ENCODE measurements around the gene UTP15. TPM values are rescaled to one million over a fixed set of nuclear protein-coding genes. Genes with fewer than 3 reads are reported as not detected.

Gene UTP15
- total RNA-seq, 1 experiment from 2014 or later, result 38.8 TPM

DNA sequence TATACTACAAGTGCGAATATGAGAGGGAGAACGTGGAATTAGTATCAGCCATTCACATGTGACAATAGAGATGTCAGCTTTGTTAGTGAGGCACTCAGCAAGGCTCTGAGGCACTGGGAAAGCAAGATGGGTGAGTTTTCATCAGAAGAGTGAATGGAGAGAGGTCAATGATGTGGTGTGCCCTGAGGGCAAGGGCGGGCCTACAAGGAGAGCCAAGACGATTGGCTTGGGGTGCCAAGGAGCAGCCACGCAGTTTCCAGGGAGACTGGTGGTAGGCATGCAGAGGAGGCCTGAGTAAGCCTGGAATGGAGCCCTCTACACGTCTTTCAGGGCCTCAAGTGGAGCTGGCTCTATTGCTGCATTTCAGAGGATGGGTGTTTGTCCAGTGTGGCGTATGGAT, 42.6 kb upstream of the UTP15 start:
- intact Hi-C loops (cut with micrococcal nuclease; ENCODE audit: unreplicated experiment), result no loop called here
- ChIA-PET POLR2A (no interaction called here), CTCF (no interaction called here)
- in situ Hi-C loops (cut with HindIII; ENCODE audit: low pct_unique_long_range_greater_than_20kb, low sequenced_read_pairs), result no loop called here
- ATAC-seq (no peak), DNase-seq (ENCODE audit: low read depth, low spot score) (no peak)
- Histone ChIP-seq H3K4me1 (ENCODE audit: control insufficient read depth, insufficient read depth, low read length) (no peaks in the 10 kb centered on the region), H3K36me3 (ENCODE audit: control insufficient read depth, insufficient read depth, low read length) (no peaks in the 10 kb centered on the region), H3K27me3 (ENCODE audit: control insufficient read depth, insufficient read depth, low read length) (no peaks in the 10 kb centered on the region), H3K4me3 (ENCODE audit: low read depth in 2 of 2, low read length in 2 of 2) (no peak overlapping the region), H3K27ac (ENCODE audit: low read length) (no peak overlapping the region), H3K9me3 (ENCODE audit: control insufficient read depth, insufficient read depth, low read depth, low read length) (no peaks in the 10 kb centered on the region)
- BruUV-seq (replicated peaks), result no TSS peak
- TF ChIP-seq, protein P1, sequence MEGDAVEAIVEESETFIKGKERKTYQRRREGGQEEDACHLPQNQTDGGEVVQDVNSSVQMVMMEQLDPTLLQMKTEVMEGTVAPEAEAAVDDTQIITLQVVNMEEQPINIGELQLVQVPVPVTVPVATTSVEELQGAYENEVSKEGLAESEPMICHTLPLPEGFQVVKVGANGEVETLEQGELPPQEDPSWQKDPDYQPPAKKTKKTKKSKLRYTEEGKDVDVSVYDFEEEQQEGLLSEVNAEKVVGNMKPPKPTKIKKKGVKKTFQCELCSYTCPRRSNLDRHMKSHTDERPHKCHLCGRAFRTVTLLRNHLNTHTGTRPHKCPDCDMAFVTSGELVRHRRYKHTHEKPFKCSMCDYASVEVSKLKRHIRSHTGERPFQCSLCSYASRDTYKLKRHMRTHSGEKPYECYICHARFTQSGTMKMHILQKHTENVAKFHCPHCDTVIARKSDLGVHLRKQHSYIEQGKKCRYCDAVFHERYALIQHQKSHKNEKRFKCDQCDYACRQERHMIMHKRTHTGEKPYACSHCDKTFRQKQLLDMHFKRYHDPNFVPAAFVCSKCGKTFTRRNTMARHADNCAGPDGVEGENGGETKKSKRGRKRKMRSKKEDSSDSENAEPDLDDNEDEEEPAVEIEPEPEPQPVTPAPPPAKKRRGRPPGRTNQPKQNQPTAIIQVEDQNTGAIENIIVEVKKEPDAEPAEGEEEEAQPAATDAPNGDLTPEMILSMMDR (IDR thresholded peaks at IDR 0.05), result no peak
- TF ChIP-seq, protein P2, sequence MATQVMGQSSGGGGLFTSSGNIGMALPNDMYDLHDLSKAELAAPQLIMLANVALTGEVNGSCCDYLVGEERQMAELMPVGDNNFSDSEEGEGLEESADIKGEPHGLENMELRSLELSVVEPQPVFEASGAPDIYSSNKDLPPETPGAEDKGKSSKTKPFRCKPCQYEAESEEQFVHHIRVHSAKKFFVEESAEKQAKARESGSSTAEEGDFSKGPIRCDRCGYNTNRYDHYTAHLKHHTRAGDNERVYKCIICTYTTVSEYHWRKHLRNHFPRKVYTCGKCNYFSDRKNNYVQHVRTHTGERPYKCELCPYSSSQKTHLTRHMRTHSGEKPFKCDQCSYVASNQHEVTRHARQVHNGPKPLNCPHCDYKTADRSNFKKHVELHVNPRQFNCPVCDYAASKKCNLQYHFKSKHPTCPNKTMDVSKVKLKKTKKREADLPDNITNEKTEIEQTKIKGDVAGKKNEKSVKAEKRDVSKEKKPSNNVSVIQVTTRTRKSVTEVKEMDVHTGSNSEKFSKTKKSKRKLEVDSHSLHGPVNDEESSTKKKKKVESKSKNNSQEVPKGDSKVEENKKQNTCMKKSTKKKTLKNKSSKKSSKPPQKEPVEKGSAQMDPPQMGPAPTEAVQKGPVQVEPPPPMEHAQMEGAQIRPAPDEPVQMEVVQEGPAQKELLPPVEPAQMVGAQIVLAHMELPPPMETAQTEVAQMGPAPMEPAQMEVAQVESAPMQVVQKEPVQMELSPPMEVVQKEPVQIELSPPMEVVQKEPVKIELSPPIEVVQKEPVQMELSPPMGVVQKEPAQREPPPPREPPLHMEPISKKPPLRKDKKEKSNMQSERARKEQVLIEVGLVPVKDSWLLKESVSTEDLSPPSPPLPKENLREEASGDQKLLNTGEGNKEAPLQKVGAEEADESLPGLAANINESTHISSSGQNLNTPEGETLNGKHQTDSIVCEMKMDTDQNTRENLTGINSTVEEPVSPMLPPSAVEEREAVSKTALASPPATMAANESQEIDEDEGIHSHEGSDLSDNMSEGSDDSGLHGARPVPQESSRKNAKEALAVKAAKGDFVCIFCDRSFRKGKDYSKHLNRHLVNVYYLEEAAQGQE (IDR thresholded peaks at IDR 0.05; ENCODE audit: insufficient read depth in 1 of 2, low read depth in 2 of 2, low read length in 1 of 2), result no peak

DNA sequence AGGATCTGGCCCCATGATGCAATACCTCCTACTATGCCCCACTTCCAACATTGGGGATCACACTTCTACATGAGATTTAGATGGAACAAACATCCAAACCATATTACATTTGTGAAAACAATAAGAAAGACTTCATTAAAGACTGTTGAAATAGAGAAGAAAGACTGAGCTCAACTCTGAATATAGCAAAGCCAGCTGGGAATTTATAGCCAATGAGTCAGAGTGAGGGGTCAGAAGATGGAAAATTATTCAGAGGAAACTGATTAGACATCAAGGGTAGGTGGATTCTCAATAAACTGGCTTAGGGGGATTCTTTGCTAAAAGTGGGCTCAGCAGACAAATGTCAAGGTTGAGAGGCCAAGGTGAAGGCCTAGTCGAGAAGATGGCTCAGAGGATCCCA, 41.7 kb upstream of the UTP15 start:
- DNase-seq (ENCODE audit: low read depth, low spot score), result no peak
- no peaks in the 10 kb centered on the region for H3K36me3 ChIP-seq (ENCODE audit: control insufficient read depth, insufficient read depth, low read length)
- ChIA-PET CTCF (interaction anchor here (0.6 kb wide), 2 partner anchors 14 to 15 kb away, joined by 3 to 13 read pairs; no protein-coding TSS in a partner anchor), POLR2A (no interaction called here)
- in situ Hi-C loops (cut with HindIII; ENCODE audit: low pct_unique_long_range_greater_than_20kb, low sequenced_read_pairs) (no loop called here), intact Hi-C loops (cut with micrococcal nuclease; ENCODE audit: unreplicated experiment) (no loop called here)
- H3K4me1 ChIP-seq (ENCODE audit: control insufficient read depth, insufficient read depth, low read length), result no peaks in the 10 kb centered on the region
- TF ChIP-seq, protein P2 (IDR thresholded peaks at IDR 0.05; ENCODE audit: insufficient read depth in 1 of 2, low read depth in 2 of 2, low read length in 1 of 2), result no peak
- TF ChIP-seq POLR2AphosphoS5 (IDR thresholded peaks at IDR 0.05; ENCODE audit: low read depth, low read length), result no peak
- TF ChIP-seq SIN3A (IDR thresholded peaks at IDR 0.05; ENCODE audit: borderline replicate concordance, insufficient read depth, low read depth, low read length), result no peak
- no peak for TF ChIP-seq TCF7L2 (IDR thresholded peaks at IDR 0.05; ENCODE audit: low read depth, low read length)
- TF ChIP-seq, protein P1 (IDR thresholded peaks at IDR 0.05), result no peak
- no peaks in the 10 kb centered on the region for H3K27me3 ChIP-seq (ENCODE audit: control insufficient read depth, insufficient read depth, low read length)
- no TSS peak for BruUV-seq (replicated peaks)
- ATAC-seq, result no peak
- H3K4me3 ChIP-seq (ENCODE audit: low read depth in 2 of 2, low read length in 2 of 2), result no peak overlapping the region
- no peak overlapping the region for H3K27ac ChIP-seq (ENCODE audit: low read length)
- H3K9me3 ChIP-seq (ENCODE audit: control insufficient read depth, insufficient read depth, low read depth, low read length), result no peaks in the 10 kb centered on the region

Measured in Panc1 (cell line).